GM23248 (cell line): Measurements from ENCODE around the gene GBF1.

Experiments used
- EZH2 ChIP-seq: fragments of 200-600 bp; sonication (generic); IDR thresholded peaks from 2 replicates; pipeline ENCODE4 v1.6.1; 2018; ENCODE audit warnings: antibody characterized with exemption, mild to moderate bottlenecking; ENCODE audit not compliant: insufficient read depth, poor library complexity, severe bottlenecking
- EZH2phosphoT487 ChIP-seq: fragments of 200-600 bp; sonication (generic); IDR thresholded peaks from 2 replicates; pipeline ENCODE4 v1.6.1; 2018; ENCODE audit warnings: antibody characterized with exemption, moderate library complexity, mild to moderate bottlenecking, low read depth; ENCODE audit not compliant: insufficient read depth

- TF ChIP-seq EZH2 = no peak
- TF ChIP-seq EZH2phosphoT487 = no peak
Observed at GRCh38 chr10:102309916-102310315, 64.6 kb downstream of the GBF1 start.
